GM20431 (cell line): ENCODE results near the gene NTPCR.

Source experiments
- in situ Hi-C: fragments of 300-500 bp; cut with MseI, MboI; formaldehyde crosslinking; loops from one replicate; pipeline ENCODE4 v1.15.0; 2020; ENCODE audit warnings: low sequenced_read_pairs; ENCODE audit not compliant: unreplicated experiment

NTPCR gene

GRCh38 chr1:232956081-232956480 lies 5.7 kb downstream of the NTPCR start:
- in situ Hi-C loops, result no loop called here

GRCh38 chr1:232958067-232958466 lies 7.7 kb downstream of the NTPCR start:
- in situ Hi-C loops, result no loop called here

GRCh38 chr1:232962761-232963745 lies 12.6 kb downstream of the NTPCR start:
- in situ Hi-C loops, result no loop called here

- in situ Hi-C loops, result no loop called here
Measured at GRCh38 chr1:232964601-232965000, 14.2 kb downstream of the NTPCR start.

- in situ Hi-C loops, result no loop called here
Measured at GRCh38 chr1:232965124-232965911, 14.9 kb downstream of the NTPCR start.

- in situ Hi-C loops, result no loop called here
Measured at GRCh38 chr1:232965912-232966217, 15.5 kb downstream of the NTPCR start.

- in situ Hi-C loops, result no loop called here
Measured at GRCh38 chr1:232966663-232967062, 16.3 kb downstream of the NTPCR start.

- in situ Hi-C loops, result no loop called here
Measured at GRCh38 chr1:232968391-232968790, 18.0 kb downstream of the NTPCR start.

GRCh38 chr1:232968965-232969364 lies 18.6 kb downstream of the NTPCR start:
- in situ Hi-C loops, result no loop called here

GRCh38 chr1:232969799-232970198 lies 19.4 kb downstream of the NTPCR start:
- in situ Hi-C loops, result no loop called here

GRCh38 chr1:232970508-232970907 lies 20.1 kb downstream of the NTPCR start:
- in situ Hi-C loops, result no loop called here

GRCh38 chr1:232973652-232974611 lies 23.5 kb downstream of the NTPCR start:
- in situ Hi-C loops, result no loop called here

GRCh38 chr1:232974971-232975370 lies 24.6 kb downstream of the NTPCR start:
- in situ Hi-C loops, result no loop called here

- in situ Hi-C loops, result no loop called here
Measured at GRCh38 chr1:232978091-232978634, 27.8 kb downstream of the NTPCR start.

- in situ Hi-C loops, result no loop called here
Measured at GRCh38 chr1:232978815-232979214, 28.4 kb downstream of the NTPCR start.

- in situ Hi-C loops, result no loop called here
Measured at GRCh38 chr1:232979558-232979957, 29.1 kb downstream of the NTPCR start.

GRCh38 chr1:232980355-232980978 lies 30.1 kb downstream of the NTPCR start:
- in situ Hi-C loops, result no loop called here

GRCh38 chr1:232980986-232981560 lies 30.7 kb downstream of the NTPCR start:
- in situ Hi-C loops, result no loop called here
